Measurements from ENCODE around the gene ZDHHC5.
A peak's percentile ranks its signal among the peaks of the same experiment; 100 is the strongest.

The ZDHHC5 gene

GRCh38 chr11:57634311-57634710, 33.6 kb upstream of the ZDHHC5 start:
- TF ChIP-seq EZH2 (IDR thresholded peaks at IDR 0.05; ENCODE audit: borderline replicate concordance, low read depth, low read length, severe bottlenecking) (no peak), CTCF (IDR thresholded peaks at IDR 0.05; ENCODE audit: borderline replicate concordance, extremely low read depth, low read length, poor library complexity, severe bottlenecking) (no peak)
- Histone ChIP-seq H3K9me3 (ENCODE audit: insufficient read depth, low read length, severe bottlenecking) (no peaks in the 10 kb centered on the region), H3K4me1 (ENCODE audit: insufficient read depth, low read length) (peaks cover 19% of the 10 kb centered on the region), H3K4me3 (ENCODE audit: low read depth in 1 of 2, low read length in 2 of 2) (no peak overlapping the region), H2AFZ (ENCODE audit: low read depth, low read length) (no peak overlapping the region), H3K36me3 (ENCODE audit: insufficient read depth, low read length) (no peaks in the 10 kb centered on the region), H4K20me1 (ENCODE audit: insufficient read depth, low read length) (no peaks in the 10 kb centered on the region), H3K79me2 (ENCODE audit: insufficient read depth, low read length) (no peaks in the 10 kb centered on the region), H3K27me3 (ENCODE audit: insufficient read depth, low read length, poor library complexity) (no peaks in the 10 kb centered on the region), H3K4me2 (ENCODE audit: insufficient read depth, low read length) (no peak overlapping the region), H3K27ac (ENCODE audit: low read length) (no peak overlapping the region), H3K9ac (ENCODE audit: low read depth, low read length) (no peak overlapping the region)
- no peak for DNase-seq
- ATAC-seq (ENCODE audit: insufficient read depth, low read depth) = no peak

- Histone ChIP-seq H3K27ac (ENCODE audit: low read length) (no peak overlapping the region), H4K20me1 (ENCODE audit: insufficient read depth, low read length) (no peaks in the 10 kb centered on the region), H3K4me2 (ENCODE audit: insufficient read depth, low read length) (no peak overlapping the region), H3K36me3 (ENCODE audit: insufficient read depth, low read length) (no peaks in the 10 kb centered on the region), H3K27me3 (ENCODE audit: insufficient read depth, low read length, poor library complexity) (no peaks in the 10 kb centered on the region), H3K4me1 (ENCODE audit: insufficient read depth, low read length) (peaks cover 29% of the 10 kb centered on the region), H2AFZ (ENCODE audit: low read depth, low read length) (no peak overlapping the region), H3K9me3 (ENCODE audit: insufficient read depth, low read length, severe bottlenecking) (no peaks in the 10 kb centered on the region), H3K79me2 (ENCODE audit: insufficient read depth, low read length) (0 out of 2 replicates have a peak, but pooled peaks cover 4% of the 10 kb centered on the region), H3K4me3 (ENCODE audit: low read depth in 1 of 2, low read length in 2 of 2) (no peak overlapping the region), H3K9ac (ENCODE audit: low read depth, low read length) (no peak overlapping the region)
- TF ChIP-seq EZH2 (IDR thresholded peaks at IDR 0.05; ENCODE audit: borderline replicate concordance, low read depth, low read length, severe bottlenecking) = no peak
- ATAC-seq (ENCODE audit: insufficient read depth, low read depth) = no peak
- no peak for DNase-seq
Measured at GRCh38 chr11:57635246-57635645, 32.7 kb upstream of the ZDHHC5 start.

GRCh38 chr11:57637626-57638004, 30.3 kb upstream of the ZDHHC5 start:
- Histone ChIP-seq H3K27ac (ENCODE audit: low read length) (peak overlapping the region; percentile 47), H3K79me2 (ENCODE audit: insufficient read depth, low read length) (0 out of 2 replicates have a peak, but pooled peaks cover 4% of the 10 kb centered on the region), H4K20me1 (ENCODE audit: insufficient read depth, low read length) (no peaks in the 10 kb centered on the region), H3K4me1 (ENCODE audit: insufficient read depth, low read length) (peaks cover 41% of the 10 kb centered on the region), H2AFZ (ENCODE audit: low read depth, low read length) (peak overlapping the region; percentile 67), H3K36me3 (ENCODE audit: insufficient read depth, low read length) (no peaks in the 10 kb centered on the region), H3K4me2 (ENCODE audit: insufficient read depth, low read length) (peak overlapping the region; percentile 72), H3K4me3 (ENCODE audit: low read depth in 1 of 2, low read length in 2 of 2) (peak overlapping the region in 1 of 2 experiments; percentile 61; a peak in 2 of 4 replicates), H3K9ac (ENCODE audit: low read depth, low read length) (peak overlapping the region; percentile 64; the same call in 1 of the 2 replicates), H3K27me3 (ENCODE audit: insufficient read depth, low read length, poor library complexity) (no peaks in the 10 kb centered on the region), H3K9me3 (ENCODE audit: insufficient read depth, low read length, severe bottlenecking) (no peaks in the 10 kb centered on the region)
- DNase-seq (no peak), ATAC-seq (ENCODE audit: insufficient read depth, low read depth) (no peak)
- TF ChIP-seq EZH2 (IDR thresholded peaks at IDR 0.05; ENCODE audit: borderline replicate concordance, low read depth, low read length, severe bottlenecking) = no peak
- no peak for TF ChIP-seq CTCF (IDR thresholded peaks at IDR 0.05; ENCODE audit: borderline replicate concordance, extremely low read depth, low read length, poor library complexity, severe bottlenecking)

GRCh38 chr11:57638005-57638781, 29.7 kb upstream of the ZDHHC5 start:
- Histone ChIP-seq H3K27ac (ENCODE audit: low read length) (peak overlapping the region; percentile 92), H3K4me2 (ENCODE audit: insufficient read depth, low read length) (peak overlapping the region; percentile 72), H3K79me2 (ENCODE audit: insufficient read depth, low read length) (0 out of 2 replicates have a peak, but pooled peaks cover 4% of the 10 kb centered on the region), H3K27me3 (ENCODE audit: insufficient read depth, low read length, poor library complexity) (no peaks in the 10 kb centered on the region), H3K9me3 (ENCODE audit: insufficient read depth, low read length, severe bottlenecking) (no peaks in the 10 kb centered on the region), H3K4me1 (ENCODE audit: insufficient read depth, low read length) (peaks cover 41% of the 10 kb centered on the region), H2AFZ (ENCODE audit: low read depth, low read length) (peak overlapping the region; percentile 67), H3K4me3 (ENCODE audit: low read depth in 1 of 2, low read length in 2 of 2) (peak overlapping the region; percentile 24 to 61; a peak in 3 of 4 replicates), H3K9ac (ENCODE audit: low read depth, low read length) (peak overlapping the region; percentile 64), H3K36me3 (ENCODE audit: insufficient read depth, low read length) (no peaks in the 10 kb centered on the region), H4K20me1 (ENCODE audit: insufficient read depth, low read length) (no peaks in the 10 kb centered on the region)
- TF ChIP-seq EZH2 (IDR thresholded peaks at IDR 0.05; ENCODE audit: borderline replicate concordance, low read depth, low read length, severe bottlenecking) (no peak), CTCF (IDR thresholded peaks at IDR 0.05; ENCODE audit: borderline replicate concordance, extremely low read depth, low read length, poor library complexity, severe bottlenecking) (no peak)
- DNase-seq (peak; percentile 70), ATAC-seq (ENCODE audit: insufficient read depth, low read depth) (peak; percentile 30)

Data from DND-41 (cell line).